Measurements from ENCODE around the gene ZYX. TPM values are rescaled to one million over a fixed set of nuclear protein-coding genes. Genes with fewer than 3 reads are reported as not detected.

Gene ZYX
- total RNA-seq, 3 donors from 2014 or later: 89.0 to 94.2 (median 90.6) TPM

DNA sequence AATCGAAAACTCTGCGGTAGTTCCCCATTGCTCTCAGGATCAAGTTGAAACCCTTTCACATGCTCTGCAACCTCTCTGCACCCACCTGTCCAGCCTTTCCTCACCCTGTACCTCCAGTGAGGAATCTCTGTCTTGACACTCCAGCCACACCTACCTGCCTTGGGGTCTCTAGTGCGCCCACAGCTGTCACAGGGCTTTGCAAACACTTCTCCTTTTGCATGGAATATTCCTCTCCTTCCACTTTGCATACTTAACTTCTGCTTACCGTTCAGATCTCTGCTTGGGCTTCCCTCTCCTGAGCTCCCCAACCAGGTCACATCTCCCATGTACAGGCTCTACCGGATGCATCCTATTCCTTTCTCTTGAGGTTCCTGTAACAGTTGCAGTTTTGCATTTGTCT is 6.6 kb upstream of the ZYX start:
- DNase-seq (no peak), ATAC-seq (no peak)
- H3K4me3 Mint-ChIP-seq: no peak overlapping the region
- H3K9me3 Mint-ChIP-seq: no peaks in the 10 kb centered on the region
- H3K27me3 Mint-ChIP-seq (ENCODE audit: low read depth): no peaks in the 10 kb centered on the region
- H3K36me3 Mint-ChIP-seq (ENCODE audit: insufficient read depth): no peaks in the 10 kb centered on the region
- H3K4me1 Mint-ChIP-seq (ENCODE audit: low read depth): peaks cover 71% of the 10 kb centered on the region

DNA sequence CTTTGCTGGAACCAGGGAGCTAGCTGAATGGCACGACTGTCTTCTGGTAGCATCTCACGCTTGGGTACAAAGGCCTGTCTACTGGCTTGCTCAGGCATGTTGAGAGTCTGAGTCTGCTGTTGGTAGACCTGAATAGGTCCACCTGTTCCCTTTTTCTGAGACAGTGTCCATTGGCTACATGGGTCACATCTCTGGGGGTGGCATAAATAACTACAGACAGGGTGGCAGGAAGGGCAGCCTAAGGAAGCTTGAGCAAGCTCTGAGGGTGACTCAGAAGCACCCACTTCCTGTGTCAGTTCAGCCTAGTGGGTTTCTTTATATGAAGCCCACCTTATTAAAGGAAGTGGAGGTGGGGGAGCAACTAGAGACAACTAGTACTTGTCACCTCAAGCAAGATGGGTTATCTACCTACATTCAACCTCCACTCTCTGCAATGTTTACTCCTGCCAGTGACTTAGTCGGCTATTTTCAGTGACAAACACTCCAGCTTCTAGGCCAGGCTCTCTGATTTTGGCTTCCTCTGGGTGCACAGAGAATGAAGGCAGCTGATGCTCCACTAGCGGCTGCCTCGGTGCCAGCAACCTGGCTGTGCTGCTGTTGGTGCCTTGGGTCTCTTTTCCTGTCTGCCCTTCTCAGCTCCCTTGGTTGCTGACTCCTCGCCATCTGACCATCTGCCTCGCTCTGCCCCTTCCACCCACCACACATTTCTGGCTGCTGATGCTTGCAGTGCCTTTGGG is 5.7 kb upstream of the ZYX start:
- ATAC-seq (peak; percentile 58 to 65), DNase-seq (peak; percentile 26)
- Mint-ChIP-seq H3K27me3 (ENCODE audit: low read depth) (no peaks in the 10 kb centered on the region), H3K36me3 (ENCODE audit: insufficient read depth) (no peaks in the 10 kb centered on the region), H3K4me3 (peak overlapping the region; percentile 35), H3K9me3 (no peaks in the 10 kb centered on the region), H3K4me1 (ENCODE audit: low read depth) (peaks cover 73% of the 10 kb centered on the region)

DNA sequence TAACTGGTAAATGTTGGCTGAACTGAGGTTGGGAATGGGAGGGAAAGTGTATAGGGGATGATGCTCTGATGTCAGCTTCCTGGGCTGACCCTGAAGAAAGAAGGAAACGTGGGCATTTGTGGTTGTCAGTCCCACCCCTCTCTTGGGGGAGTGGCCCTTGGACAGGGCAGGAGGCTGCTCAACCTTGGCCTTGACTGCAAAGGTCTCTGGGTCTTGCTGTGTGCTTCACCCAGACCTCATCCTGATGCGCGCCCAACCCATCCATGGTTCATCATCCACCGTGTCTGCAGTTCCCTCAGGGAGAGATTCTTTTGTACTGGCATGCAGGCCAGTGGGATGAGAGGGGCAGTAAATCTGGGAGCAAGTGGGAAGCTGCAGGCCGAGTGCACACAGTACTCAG is 4.7 kb upstream of the ZYX start:
- no peaks in the 10 kb centered on the region for H3K27me3 Mint-ChIP-seq (ENCODE audit: low read depth)
- H3K4me1 Mint-ChIP-seq (ENCODE audit: low read depth): peaks cover 70% of the 10 kb centered on the region
- H3K9me3 Mint-ChIP-seq: no peaks in the 10 kb centered on the region
- no peaks in the 10 kb centered on the region for H3K36me3 Mint-ChIP-seq (ENCODE audit: insufficient read depth)
- no peak overlapping the region for H3K4me3 Mint-ChIP-seq
- ATAC-seq (no peak), DNase-seq (no peak)

DNA sequence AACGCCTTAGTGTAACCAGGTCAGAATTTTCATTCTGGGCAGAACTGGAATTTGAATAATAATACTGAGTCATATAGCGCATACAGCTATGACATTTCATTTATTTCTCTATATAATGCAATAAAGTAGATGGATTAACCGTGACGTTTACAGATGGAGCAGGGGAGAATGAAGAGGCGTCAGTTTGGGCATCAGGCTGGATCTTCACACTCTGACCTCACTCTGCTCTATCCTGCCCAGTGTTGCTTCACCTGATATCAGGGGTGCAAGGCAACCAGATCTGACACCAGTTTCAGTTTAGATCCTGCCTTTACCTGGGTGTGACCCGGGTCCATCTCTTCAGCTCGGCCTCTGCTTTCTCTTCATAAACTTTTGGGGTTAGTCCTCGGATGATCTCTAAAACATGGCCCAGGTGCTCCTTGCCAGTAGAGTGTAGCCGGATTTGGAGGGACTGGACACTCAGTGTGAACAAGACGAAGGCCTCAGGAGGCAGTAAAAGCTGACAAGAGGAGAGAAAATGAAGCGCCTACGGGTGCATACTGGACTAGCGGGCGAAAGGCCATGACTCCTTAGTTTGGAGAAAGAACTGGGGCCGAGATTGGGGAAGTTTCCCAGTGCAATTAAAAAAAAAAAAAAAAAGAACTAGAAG is 1.4 kb upstream of the ZYX start:
- DNase-seq: no peak
- Mint-ChIP-seq H3K27me3 (ENCODE audit: low read depth) (no peaks in the 10 kb centered on the region), H3K4me3 (peak overlapping the region; percentile 90), H3K9me3 (no peaks in the 10 kb centered on the region), H3K4me1 (ENCODE audit: low read depth) (peaks cover 45% of the 10 kb centered on the region), H3K36me3 (ENCODE audit: insufficient read depth) (no peaks in the 10 kb centered on the region)
- ATAC-seq: no peak

DNA sequence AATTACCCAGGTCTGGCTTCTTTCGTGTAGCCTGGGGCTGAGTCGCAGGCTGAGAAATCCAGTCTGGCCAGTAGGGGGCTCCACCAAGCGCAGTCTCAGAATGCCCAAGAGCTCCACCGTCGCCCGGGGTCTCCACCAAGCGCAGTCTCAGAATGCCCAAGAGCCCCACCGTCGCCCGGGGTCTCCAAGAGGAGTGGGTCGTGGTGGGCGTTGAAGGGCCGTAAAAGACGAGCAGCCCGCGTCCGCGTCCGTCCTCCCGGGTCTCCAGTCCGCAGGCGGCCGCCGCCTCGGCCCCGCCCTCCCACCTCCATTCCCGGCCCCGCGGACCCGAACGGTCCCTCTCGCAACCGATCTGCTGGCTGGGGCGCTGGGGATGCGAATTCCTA is 892 bp upstream of the ZYX start:
- peak overlapping the region; percentile 90 for H3K4me3 Mint-ChIP-seq
- H3K4me1 Mint-ChIP-seq (ENCODE audit: low read depth): peaks cover 39% of the 10 kb centered on the region
- DNase-seq: peak; percentile 88
- ATAC-seq: peak; percentile 55 to 59
- no peaks in the 10 kb centered on the region for H3K9me3 Mint-ChIP-seq
- H3K36me3 Mint-ChIP-seq (ENCODE audit: insufficient read depth): no peaks in the 10 kb centered on the region
- no peaks in the 10 kb centered on the region for H3K27me3 Mint-ChIP-seq (ENCODE audit: low read depth)

DNA sequence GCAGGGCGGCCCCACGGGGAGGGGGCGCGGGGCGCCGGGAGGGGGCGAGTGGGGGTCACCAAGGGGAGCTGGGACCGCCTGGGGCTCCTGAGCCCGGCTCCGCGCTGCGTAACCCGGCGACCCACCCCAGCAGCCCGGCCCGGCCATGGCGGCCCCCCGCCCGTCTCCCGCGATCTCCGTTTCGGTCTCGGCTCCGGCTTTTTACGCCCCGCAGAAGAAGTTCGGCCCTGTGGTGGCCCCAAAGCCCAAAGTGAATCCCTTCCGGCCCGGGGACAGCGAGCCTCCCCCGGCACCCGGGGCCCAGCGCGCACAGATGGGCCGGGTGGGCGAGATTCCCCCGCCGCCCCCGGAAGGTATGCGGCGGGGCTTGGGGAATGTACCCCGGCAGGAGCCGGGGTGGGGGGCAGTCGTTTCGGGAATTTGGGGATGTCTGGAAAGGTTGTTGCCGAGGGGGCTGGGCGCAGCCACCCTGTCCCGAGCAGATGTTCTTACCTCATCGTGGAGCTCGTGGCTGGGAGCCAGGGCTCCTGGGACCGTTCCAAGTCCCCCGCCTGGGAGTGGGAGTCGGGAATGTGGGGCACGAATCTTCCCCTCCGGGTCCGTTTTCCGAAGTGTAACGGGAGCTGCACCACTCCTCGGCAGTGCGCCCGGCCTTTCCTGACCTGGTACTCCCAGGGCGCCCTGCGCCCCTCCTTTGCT is 431 bp downstream of the ZYX start:
- DNase-seq (no peak), ATAC-seq (peak; percentile 4 to 6)

GRCh38 chr7:143382126-143382790 is 1.1 kb downstream of the ZYX start:
- no peak for DNase-seq
- no peaks in the 10 kb centered on the region for H3K36me3 Mint-ChIP-seq (ENCODE audit: insufficient read depth)
- H3K4me1 Mint-ChIP-seq (ENCODE audit: low read depth): peaks cover 21% of the 10 kb centered on the region

More for the DNA sequence above, 431 bp downstream of the ZYX start:
- Mint-ChIP-seq H3K4me3 (no peak overlapping the region), H3K4me1 (ENCODE audit: low read depth) (peaks cover 26% of the 10 kb centered on the region), H3K36me3 (ENCODE audit: insufficient read depth) (no peaks in the 10 kb centered on the region), H3K27me3 (ENCODE audit: low read depth) (no peaks in the 10 kb centered on the region), H3K9me3 (no peaks in the 10 kb centered on the region)

GRCh38 chr7:143382791-143383641 is 1.9 kb downstream of the ZYX start:
- Mint-ChIP-seq H3K36me3 (ENCODE audit: insufficient read depth) (no peaks in the 10 kb centered on the region), H3K4me1 (ENCODE audit: low read depth) (peaks cover 18% of the 10 kb centered on the region), H3K4me3 (no peak overlapping the region)

More at GRCh38 chr7:143382126-143382790, 1.1 kb downstream of the ZYX start:
- ATAC-seq: no peak
- Mint-ChIP-seq H3K4me3 (no peak overlapping the region), H3K27me3 (ENCODE audit: low read depth) (no peaks in the 10 kb centered on the region), H3K9me3 (no peaks in the 10 kb centered on the region)

DNA sequence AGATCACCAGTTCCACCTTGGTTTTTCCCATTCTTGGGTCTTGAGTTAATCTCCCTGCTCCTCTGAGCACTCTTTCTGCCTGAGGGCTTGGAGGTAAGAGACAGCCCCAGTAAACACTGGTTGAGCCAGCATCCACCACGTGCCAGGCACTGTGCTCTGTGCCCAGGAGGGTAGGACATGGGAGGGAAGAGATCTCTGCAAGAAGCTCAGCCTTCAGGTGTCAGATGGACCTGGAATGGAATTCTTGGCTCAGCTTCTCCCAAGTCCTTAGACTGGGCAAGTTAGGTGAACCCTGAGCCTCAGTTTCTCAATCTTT is 2.5 kb downstream of the ZYX start:
- Mint-ChIP-seq H3K27me3 (ENCODE audit: low read depth) (no peaks in the 10 kb centered on the region), H3K36me3 (ENCODE audit: insufficient read depth) (no peaks in the 10 kb centered on the region), H3K9me3 (no peaks in the 10 kb centered on the region), H3K4me1 (ENCODE audit: low read depth) (peaks cover 14% of the 10 kb centered on the region), H3K4me3 (no peak overlapping the region)
- DNase-seq: no peak
- ATAC-seq: no peak

More at GRCh38 chr7:143382791-143383641, 1.9 kb downstream of the ZYX start:
- H3K27me3 Mint-ChIP-seq (ENCODE audit: low read depth): no peaks in the 10 kb centered on the region
- no peaks in the 10 kb centered on the region for H3K9me3 Mint-ChIP-seq
- ATAC-seq (no peak), DNase-seq (no peak)

DNA sequence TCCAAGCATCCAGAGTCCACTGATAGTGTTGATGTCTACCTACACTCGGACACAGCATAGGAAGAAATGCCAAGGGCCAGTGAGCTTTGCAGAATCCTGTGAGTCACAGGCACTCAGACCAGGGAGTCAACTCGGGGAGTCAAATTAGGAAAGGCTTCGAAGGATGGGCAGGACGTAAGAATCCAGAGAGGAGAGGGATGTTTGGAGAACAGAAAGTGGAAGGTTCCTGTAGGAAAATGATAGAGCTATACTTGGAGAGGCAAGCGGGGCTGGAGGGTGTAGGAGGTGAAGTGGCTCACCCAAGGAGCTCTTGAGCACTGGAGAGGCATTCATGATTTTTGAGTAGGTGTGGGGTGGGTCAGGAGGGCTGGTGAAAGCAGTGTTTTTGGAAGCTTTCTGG is 3.0 kb downstream of the ZYX start:
- DNase-seq (no peak), ATAC-seq (no peak)
- no peaks in the 10 kb centered on the region for H3K36me3 Mint-ChIP-seq (ENCODE audit: insufficient read depth)
- H3K27me3 Mint-ChIP-seq (ENCODE audit: low read depth): no peaks in the 10 kb centered on the region
- no peak overlapping the region for H3K4me3 Mint-ChIP-seq
- no peaks in the 10 kb centered on the region for H3K9me3 Mint-ChIP-seq
- peaks cover 10% of the 10 kb centered on the region for H3K4me1 Mint-ChIP-seq (ENCODE audit: low read depth)

GRCh38 chr7:143384661-143385631 is 3.8 kb downstream of the ZYX start:
- peaks cover 6% of the 10 kb centered on the region for H3K36me3 Mint-ChIP-seq (ENCODE audit: insufficient read depth)
- H3K9me3 Mint-ChIP-seq: no peaks in the 10 kb centered on the region
- H3K4me1 Mint-ChIP-seq (ENCODE audit: low read depth): peaks cover 10% of the 10 kb centered on the region
- DNase-seq: no peak
- H3K4me3 Mint-ChIP-seq: no peak overlapping the region
- no peak for ATAC-seq
- no peaks in the 10 kb centered on the region for H3K27me3 Mint-ChIP-seq (ENCODE audit: low read depth)

DNA sequence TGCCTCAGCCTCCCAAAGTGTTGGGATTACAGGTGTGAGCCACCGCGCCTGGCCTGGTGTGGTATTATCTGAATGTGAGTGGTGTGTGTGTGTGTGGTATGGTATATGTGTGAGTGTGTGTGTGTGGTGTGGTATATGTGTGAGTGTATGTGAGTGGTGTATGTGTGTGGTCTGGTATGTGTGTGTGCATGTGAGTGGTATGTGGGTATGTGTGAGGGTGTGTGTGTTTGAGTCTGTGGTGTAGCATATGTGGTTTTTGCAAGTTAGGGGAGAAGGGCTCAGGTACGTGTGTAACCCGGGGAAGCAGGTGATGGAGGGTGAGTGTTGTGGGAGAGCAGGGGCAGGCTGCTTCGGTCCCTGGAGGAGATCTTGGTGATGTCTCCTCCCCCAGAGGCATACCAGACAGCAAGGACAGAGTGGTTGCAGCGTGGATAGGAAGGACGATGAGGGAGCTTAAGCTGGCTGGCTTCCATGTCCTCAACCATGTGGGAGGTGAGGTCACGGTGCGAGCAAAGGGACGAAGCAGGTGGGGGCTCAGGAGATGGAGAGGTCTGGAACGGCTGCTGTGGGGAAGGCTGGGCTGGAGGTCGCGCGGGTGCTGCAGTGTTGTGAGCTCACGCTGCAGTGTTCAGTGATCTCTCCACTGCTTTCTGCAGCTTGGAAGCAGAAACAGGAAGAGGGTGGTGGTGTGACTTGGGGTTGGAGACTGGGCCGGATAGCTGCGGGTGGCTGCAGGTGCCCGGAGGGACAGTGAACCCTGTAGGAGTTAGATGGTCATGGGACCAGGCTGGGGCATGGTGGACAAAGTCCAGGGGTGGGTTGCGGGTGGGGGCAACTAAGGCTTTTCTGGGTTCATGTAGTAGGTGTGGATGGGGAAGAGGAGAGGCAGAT is 5.0 kb downstream of the ZYX start:
- peaks cover 11% of the 10 kb centered on the region for H3K36me3 Mint-ChIP-seq (ENCODE audit: insufficient read depth)
- H3K9me3 Mint-ChIP-seq: no peaks in the 10 kb centered on the region
- DNase-seq: no peak
- no peak overlapping the region for H3K4me3 Mint-ChIP-seq
- H3K27me3 Mint-ChIP-seq (ENCODE audit: low read depth): no peaks in the 10 kb centered on the region
- peak; percentile 17 to 18 for ATAC-seq
- peaks cover 13% of the 10 kb centered on the region for H3K4me1 Mint-ChIP-seq (ENCODE audit: low read depth)

Measured in activated T-cell treated with anti-CD3 and anti-CD28 coated beads, Interleukin-2, amount 50 U/mL, for 4 hours (primary cell).